ENCODE results near the gene PHC2.

GRCh38 chr1:33339413-33339812, 91.5 kb downstream of the PHC2 start:
- no peak for TF ChIP-seq CTCF (conservative IDR thresholded peaks at IDR 0.05)
- TF ChIP-seq ZFX (IDR thresholded peaks at IDR 0.05): no peak
